GM10266 (cell line): ENCODE results near the gene GYPB.
"Not testable (repeated sequence)": the region's sequence is repeated elsewhere in the genome, so short reads cannot be mapped to it uniquely, and the experiment has no call there.

ENCODE experiments used
- DNase-seq: peaks from one replicate; pipeline ENCODE4 v3.0.0; 2012; ENCODE audit errors: extremely low spot score
- CTCF ChIP-seq: IDR thresholded peaks from 2 replicates; pipeline ENCODE4 v1.5.1; 2012; ENCODE audit warnings: mild to moderate bottlenecking, low read depth; ENCODE audit not compliant: control insufficient read depth, insufficient read depth; ENCODE audit errors: missing control alignments

GYPB gene

DNA sequence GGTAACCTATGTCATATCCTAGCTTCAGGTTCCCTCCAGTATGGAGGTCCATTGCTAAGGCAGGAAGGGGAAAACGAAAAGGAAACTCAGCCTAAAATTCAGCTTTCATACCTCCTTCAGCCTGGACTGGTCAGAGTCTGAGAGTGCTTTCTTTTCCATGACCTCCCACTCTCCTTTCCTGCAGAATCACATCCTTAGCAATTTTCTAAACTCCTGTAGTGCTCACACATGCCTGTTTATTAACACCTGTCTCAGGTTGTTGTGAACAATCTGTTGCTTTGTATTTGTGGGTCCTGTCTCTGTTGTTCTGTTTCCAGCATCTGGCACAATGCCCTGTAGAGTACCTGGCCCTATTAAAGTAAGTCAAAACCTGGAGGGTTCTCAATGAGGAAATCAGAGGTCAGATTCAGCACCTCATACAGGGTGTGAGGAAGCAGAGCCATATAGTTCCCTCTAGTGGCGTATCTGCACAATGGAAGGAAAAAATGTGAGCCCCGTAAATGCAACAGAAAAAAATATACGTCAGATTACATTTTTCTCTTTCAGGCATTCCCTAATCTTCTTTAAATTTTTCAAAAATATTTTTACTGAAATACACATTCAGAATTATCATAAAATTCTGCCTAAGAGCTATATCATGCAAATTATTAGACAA is 2.3 kb upstream of the GYPB start:
- peak; percentile 59 for TF ChIP-seq CTCF
- DNase-seq: peak; percentile 1

- DNase-seq: not testable (repeated sequence)
These were observed 768 bp downstream of the GYPB start for GRCh38 chr4:144018223-144019000.

DNA sequence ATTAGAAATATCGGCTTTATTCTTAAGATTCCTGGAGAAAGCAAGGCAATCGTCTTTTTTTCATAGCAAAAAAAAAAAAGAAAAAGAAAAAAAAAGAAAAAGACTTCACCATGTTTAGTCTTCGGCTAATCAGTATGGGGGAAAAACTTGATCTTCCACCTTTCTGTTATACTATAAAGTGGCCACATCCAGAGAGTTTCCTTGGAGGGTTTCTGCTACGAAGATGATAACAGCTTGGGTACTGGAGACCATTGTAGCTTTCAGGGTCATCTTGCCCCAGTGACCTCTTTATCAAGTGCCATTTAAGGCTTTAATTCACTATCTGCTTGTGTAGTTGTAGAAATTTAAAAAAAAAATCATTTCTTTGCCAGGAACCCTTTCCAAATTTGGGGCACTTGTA is 1.9 kb downstream of the GYPB start:
- not testable (repeated sequence) for DNase-seq

GRCh38 chr4:144016057-144016605 is 3.0 kb downstream of the GYPB start:
- DNase-seq: not testable (repeated sequence)

- TF ChIP-seq CTCF: no peak
- DNase-seq: no peak
These were observed 4.4 kb downstream of the GYPB start for GRCh38 chr4:144014808-144015207.

- not testable (repeated sequence) for DNase-seq
These were observed 10.6 kb downstream of the GYPB start for GRCh38 chr4:144008602-144009001.

DNA sequence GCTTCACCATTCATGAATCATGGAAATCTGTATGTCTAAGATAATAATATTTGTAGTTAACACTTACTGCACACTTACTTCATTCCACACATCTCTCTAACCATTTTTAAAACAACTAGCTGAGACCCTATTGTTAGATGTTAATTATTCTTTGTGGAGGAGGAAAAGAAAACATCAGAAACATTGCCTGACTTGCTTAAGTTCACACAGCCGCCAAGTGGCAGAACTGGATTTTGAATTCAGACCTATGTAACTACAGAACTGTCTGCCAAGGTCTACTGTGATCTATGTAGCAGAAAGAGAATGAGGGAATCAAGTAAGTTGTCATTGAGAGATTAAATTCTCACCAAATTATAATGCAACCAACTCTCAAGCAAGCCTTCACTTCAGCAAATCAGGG is 11.2 kb downstream of the GYPB start:
- not testable (repeated sequence) for DNase-seq

- not testable (repeated sequence) for DNase-seq
These were observed 12.9 kb downstream of the GYPB start for GRCh38 chr4:144006200-144006803.

DNA sequence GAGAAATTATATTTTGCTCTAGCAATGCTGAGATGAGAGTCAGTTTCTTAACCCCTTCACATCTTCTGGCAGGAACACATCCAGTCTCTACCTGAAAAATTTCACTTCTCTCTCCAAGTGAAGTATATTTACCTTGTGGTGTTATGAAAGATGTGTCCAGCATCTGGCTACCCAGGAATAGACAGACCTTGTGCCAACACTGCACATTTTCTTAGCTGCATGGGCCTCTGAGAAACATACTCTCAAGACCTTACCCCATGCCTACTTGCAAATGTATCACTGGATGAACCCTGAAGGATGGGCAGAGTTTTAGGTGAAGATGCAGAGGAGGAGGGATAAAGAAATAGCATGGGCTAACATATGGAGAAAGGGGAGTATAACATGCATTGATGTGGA is 13.6 kb downstream of the GYPB start:
- not testable (repeated sequence) for DNase-seq

- DNase-seq: not testable (repeated sequence)
These were observed 14.2 kb downstream of the GYPB start for GRCh38 chr4:144004868-144005557.

- DNase-seq: not testable (repeated sequence)
These were observed 15.3 kb downstream of the GYPB start for GRCh38 chr4:144003890-144004265.

- DNase-seq: not testable (repeated sequence)
These were observed 15.8 kb downstream of the GYPB start for GRCh38 chr4:144003205-144003889.

- DNase-seq: not testable (repeated sequence)
These were observed 18.7 kb downstream of the GYPB start for GRCh38 chr4:144000331-144000995.

DNA sequence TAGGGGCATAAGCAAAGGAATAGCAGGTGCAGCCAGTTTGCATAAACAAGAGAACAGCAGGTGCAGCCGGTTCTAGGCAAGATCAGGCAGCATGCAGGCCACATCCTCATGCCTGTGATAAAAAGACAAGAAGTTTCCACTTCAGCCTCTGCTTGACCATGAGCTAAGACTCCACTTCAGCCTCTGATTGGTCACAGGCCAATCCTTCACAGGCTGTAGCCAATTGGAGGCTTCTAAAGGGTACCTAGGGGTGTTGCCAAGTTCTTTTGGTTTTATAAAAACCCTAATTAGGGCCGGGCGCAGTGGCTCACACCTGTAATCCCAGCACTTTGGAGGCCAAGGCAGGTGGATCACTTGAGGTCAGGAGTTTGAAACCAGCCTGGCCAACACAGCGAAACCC is 23.0 kb downstream of the GYPB start:
- DNase-seq: not testable (repeated sequence)

- not testable (repeated sequence) for DNase-seq
These were observed 27.4 kb downstream of the GYPB start for GRCh38 chr4:143991761-143992160.

- not testable (repeated sequence) for DNase-seq
These were observed 28.5 kb downstream of the GYPB start for GRCh38 chr4:143990717-143991116.
